GM21529 (cell line): Measurements from ENCODE around the gene HIGD1B.

Experiments used
- ATAC-seq: cut with Tn5 transposase; IDR thresholded peaks from one replicate; pipeline ENCODE4 v1.9.1; 2021; ENCODE audit not compliant: unreplicated experiment

Gene HIGD1B

DNA sequence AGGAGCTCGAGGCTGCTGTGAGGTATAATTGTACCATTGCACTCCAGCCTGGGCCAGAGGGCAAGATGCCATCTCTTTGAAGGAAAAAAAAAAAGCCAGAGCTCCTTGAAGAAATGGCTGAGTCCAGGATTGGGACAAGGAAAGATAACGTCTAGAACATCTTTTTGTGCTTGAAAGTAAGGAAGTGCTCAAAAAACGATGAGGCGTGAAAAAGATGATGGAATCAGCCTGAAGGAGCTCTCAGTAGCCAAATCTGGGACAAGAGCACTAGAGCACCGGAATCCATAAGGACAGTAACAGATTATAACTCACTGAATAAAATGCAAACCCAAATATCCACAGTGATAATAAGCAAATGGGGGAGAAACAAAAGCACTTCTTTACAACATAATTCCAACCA is 29.4 kb downstream of the HIGD1B start:
- no peak for ATAC-seq

- ATAC-seq = no peak
Measured at GRCh38 chr17:44878627-44879221, 31.0 kb downstream of the HIGD1B start.

- no peak for ATAC-seq
Measured at GRCh38 chr17:44879376-44879775, 31.7 kb downstream of the HIGD1B start.

- ATAC-seq = no peak
Measured at GRCh38 chr17:44880062-44880461, 32.4 kb downstream of the HIGD1B start.

DNA sequence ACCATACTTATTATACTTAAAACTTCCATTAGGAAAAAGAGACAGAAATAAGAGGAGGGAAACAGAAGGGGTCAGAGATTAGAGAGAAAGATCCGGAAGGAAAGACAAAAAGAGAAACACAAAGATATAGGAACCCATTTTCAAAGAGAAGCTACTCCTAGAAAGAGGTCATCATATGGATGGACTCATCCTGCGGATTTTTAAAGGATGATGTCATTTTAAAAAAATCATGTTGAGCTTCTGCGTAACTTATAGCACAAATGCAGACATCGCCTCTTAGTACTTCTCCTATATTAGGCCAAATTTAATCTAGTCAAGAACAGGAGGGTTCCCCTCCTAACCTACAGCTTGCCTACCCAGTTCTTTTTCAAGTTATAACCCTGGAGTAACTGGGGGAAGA is 33.5 kb downstream of the HIGD1B start:
- no peak for ATAC-seq

- no peak for ATAC-seq
Measured at GRCh38 chr17:44884941-44885340, 37.3 kb downstream of the HIGD1B start.

DNA sequence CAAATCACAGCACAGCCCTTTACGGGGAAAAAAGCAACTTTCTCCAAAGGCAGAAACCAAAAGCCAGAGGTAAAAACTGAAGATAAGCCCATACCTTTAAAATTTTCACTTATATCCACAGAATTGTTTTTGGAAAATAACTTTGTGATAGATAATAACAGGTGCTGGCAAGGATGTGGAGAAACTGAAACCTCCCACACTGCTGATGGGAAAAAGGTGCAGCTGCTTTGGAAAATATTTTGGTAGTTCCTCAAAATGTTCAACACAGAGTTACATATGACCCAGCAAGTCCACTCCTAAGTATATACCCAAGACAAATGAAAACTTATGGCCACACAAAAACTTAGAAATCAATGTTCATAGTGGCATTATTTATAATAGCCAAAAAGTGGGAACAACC is 39.3 kb downstream of the HIGD1B start:
- ATAC-seq = no peak

- ATAC-seq = no peak
Measured at GRCh38 chr17:44887971-44888954, 40.6 kb downstream of the HIGD1B start.

DNA sequence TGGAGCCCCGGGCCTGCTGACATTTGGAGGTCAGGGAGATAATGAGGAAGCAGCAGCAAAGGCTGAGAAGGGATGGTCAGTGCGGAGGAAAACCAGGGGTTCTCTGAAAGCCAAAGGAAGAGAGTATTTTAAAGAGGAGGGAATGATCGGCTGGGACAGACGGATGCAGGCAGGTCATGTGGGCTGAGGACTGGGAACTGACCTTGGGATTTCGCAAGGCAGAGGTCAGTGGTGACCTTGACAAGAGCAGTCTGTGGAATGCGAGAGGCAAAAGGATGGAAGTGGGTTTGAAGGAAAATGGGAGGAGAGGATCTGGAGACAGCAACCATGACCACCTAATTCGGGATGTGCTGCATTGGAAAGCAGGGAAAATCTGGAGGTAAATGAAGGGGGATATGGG is 41.3 kb downstream of the HIGD1B start:
- no peak for ATAC-seq

DNA sequence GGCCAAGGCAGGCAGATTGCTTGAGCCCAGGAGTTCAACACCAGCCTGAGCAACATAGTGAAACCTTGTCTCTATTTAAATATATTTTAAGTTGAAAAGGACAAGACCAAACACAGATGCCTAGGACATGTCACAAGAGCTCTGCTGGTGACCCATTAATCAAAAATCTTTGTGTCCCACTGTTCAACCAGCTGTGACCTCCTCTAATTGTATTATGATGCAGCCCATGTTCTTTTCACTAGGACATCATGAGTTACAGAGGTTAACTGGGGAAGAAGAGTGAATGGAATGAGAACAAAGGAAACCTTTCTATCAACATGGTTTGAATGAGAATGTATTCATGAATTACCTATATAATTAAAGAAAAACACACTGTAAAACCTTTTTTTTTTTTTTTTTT is 44.6 kb downstream of the HIGD1B start:
- ATAC-seq = no peak

DNA sequence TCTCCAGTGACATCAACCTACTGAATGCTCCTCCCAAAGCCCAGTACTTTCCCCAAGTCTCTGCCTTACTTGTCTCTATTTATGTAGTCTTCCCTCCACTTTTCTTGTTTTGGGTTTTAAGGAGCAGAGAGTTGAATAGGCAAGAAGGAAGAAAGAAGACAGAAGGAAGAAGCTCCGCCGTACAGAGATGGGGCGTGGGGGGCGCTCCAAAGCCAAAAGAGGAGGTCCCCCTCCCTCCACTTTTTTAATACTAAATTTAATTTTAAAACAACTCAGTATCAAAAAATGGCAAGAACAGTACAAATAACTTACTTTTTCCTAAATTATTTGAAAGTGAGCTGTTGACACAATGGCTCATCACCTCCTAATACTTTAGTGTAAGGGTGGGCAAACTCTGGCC is 47.0 kb downstream of the HIGD1B start:
- no peak for ATAC-seq

DNA sequence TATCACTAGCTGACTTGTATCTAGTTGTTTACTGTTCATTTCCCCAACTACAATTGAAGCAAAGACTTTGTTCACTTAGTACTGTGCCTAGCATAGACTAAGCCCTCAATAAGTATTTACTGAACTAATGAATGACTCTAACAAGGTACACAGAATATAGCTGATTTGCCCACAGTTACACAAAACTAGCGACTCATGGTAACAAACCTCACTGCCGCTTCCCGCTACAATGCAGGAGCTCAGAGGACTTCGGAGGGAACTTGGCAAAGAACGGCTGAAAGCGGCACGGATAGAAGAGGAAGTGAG is 51.0 kb downstream of the HIGD1B start:
- no peak for ATAC-seq

DNA sequence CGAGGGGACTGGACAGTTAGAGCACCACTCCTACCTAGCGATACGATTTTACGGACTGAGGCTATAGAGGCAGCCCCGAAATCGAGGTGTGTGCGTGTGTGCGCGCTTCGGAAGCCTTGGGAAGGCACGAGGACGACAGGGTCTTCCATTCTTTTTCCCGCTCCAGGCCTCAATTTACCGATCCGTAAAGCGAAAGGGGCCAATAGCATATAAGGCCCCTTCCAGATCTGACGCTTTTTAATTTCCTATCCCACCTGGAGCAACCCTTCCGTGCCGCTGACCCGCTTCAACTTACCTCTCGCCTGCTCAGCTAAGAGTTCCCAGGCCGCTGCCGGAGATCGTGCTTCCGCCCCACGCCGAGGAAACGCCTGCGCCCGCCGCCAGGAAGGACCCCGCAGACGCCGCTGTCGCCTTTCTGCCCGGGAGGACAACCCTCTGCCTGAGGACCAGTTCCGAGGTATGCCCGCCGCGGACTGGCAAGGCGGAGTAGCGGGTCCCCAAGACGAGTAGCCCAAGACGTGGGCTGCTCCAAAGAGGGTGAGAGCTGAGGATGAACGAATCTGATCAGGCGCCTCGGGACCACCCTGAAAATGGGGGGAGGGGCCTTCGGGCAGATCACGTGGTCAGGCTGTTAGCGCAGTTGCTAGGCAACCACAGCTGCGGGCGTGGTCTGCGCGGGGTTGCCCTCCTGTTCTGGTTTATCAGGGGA is 51.5 kb downstream of the HIGD1B start, which contains the start of gene EFTUD2:
Gene EFTUD2 (minus strand): TSS at position 372 of the 709 bp plus-strand sequence. CDS start 4,924 bp downstream, outside the sequence.
- ATAC-seq = peak; percentile 59
